ENCODE measurements around the gene OLFM4.
"Not testable (repeated sequence)": the region's sequence is repeated elsewhere in the genome, so short reads cannot be mapped to it uniquely, and the experiment has no call there.

The OLFM4 gene

DNA sequence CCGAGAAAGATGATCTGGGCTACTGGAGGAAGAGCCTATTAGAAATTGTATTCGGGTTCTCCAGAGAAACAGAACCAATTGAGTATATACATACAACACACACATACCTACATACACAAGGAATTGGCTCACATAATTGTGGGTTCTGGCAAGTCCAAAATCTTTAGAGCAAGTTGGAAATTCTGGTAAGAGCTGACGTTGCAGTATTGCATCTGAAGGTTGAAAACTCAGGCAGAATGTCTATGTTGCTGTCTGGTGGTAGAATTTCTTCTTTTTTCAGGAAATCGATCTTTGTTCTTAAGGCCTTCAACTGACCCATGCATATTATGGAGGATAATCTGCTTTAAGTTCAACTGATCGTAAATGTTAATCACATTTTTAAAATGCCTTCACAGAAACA, 15.5 kb upstream of the OLFM4 start (continued):
- TF ChIP-seq CREB5 (CRISPR knock-in tag; IDR thresholded peaks at IDR 0.05; ENCODE audit: low read depth), result no peak
- no peak for TF ChIP-seq ZNF8 (CRISPR knock-in tag; IDR thresholded peaks at IDR 0.05)

DNA sequence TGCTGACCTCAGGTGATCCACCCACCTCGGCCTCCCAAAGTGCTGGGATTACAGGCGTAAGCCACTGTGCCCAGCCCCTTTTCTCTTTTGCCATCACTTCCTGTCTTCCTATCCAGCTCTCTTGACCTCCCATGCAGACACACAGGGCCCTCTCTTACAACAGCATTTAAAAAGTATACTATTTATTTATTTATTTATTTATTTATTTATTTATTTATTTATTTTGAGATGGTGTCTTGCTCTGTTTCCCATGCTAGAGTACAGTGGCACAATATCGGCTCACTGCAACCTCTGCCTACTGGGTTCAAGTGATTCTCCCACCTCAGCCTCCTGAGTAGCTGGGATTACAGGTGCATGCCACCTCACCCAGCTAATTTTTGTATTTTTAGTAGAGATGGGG, 14.6 kb upstream of the OLFM4 start:
- ATAC-seq, result not testable (repeated sequence)

GRCh38 chr13:53014495-53015443, 13.8 kb upstream of the OLFM4 start:
- TF ChIP-seq, protein P1, sequence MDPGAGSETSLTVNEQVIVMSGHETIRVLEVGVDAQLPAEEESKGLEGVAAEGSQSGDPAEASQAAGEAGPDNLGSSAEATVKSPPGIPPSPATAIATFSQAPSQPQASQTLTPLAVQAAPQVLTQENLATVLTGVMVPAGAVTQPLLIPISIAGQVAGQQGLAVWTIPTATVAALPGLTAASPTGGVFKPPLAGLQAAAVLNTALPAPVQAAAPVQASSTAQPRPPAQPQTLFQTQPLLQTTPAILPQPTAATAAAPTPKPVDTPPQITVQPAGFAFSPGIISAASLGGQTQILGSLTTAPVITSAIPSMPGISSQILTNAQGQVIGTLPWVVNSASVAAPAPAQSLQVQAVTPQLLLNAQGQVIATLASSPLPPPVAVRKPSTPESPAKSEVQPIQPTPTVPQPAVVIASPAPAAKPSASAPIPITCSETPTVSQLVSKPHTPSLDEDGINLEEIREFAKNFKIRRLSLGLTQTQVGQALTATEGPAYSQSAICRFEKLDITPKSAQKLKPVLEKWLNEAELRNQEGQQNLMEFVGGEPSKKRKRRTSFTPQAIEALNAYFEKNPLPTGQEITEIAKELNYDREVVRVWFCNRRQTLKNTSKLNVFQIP (CRISPR knock-in tag; IDR thresholded peaks at IDR 0.05; ENCODE audit: borderline replicate concordance, low read depth), result no peak
- TF ChIP-seq PATZ1 (CRISPR knock-in tag; IDR thresholded peaks at IDR 0.05; ENCODE audit: borderline replicate concordance) (no peak), SNAI2 (CRISPR knock-in tag; IDR thresholded peaks at IDR 0.05) (no peak), RARB (CRISPR knock-in tag; IDR thresholded peaks at IDR 0.05) (no peak), TOX (CRISPR knock-in tag; IDR thresholded peaks at IDR 0.05; ENCODE audit: borderline replicate concordance) (no peak), ZFP30 (CRISPR knock-in tag; IDR thresholded peaks at IDR 0.05) (no peak), ZNF70 (CRISPR knock-in tag; IDR thresholded peaks at IDR 0.05) (no peak)
- ATAC-seq, result no peak

DNA sequence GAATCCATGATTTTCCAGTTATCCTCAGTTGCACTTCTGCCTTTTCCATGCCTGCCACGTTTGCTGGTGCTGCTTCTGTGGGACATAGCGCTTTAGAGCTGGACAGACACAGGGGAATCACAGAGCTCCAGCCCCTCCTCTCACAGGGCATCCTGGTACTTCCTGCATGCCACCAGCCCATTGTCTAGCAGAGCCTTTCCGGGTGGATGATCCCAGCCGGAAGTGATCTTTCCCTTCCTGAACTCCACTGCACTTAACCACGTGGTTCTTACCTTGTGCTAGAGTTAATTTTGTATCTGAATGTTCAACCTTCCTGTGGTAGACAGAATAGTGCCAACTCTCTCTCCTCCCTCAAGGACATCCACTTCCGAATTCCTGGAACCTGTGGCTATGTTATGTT, 12.6 kb upstream of the OLFM4 start:
- TF ChIP-seq ISL1 (CRISPR knock-in tag; IDR thresholded peaks at IDR 0.05), result no peak
- TF ChIP-seq CREB5 (CRISPR knock-in tag; IDR thresholded peaks at IDR 0.05; ENCODE audit: low read depth), result no peak
- TF ChIP-seq ZFP30 (CRISPR knock-in tag; IDR thresholded peaks at IDR 0.05), result no peak
- TF ChIP-seq ZNF70 (CRISPR knock-in tag; IDR thresholded peaks at IDR 0.05), result no peak
- TF ChIP-seq SNAI2 (CRISPR knock-in tag; IDR thresholded peaks at IDR 0.05), result no peak
- no peak for TF ChIP-seq RARB (CRISPR knock-in tag; IDR thresholded peaks at IDR 0.05)
- TF ChIP-seq TSHZ2 (CRISPR knock-in tag; IDR thresholded peaks at IDR 0.05), result no peak
- no peak for TF ChIP-seq OSR1 (CRISPR knock-in tag; IDR thresholded peaks at IDR 0.05)
- TF ChIP-seq, protein P1 (CRISPR knock-in tag; IDR thresholded peaks at IDR 0.05; ENCODE audit: borderline replicate concordance, low read depth), result no peak
- no peak for TF ChIP-seq BACH2 (CRISPR knock-in tag; IDR thresholded peaks at IDR 0.05; ENCODE audit: borderline replicate concordance)
- no peak for TF ChIP-seq CSDC2 (CRISPR knock-in tag; IDR thresholded peaks at IDR 0.05)
- no peak for TF ChIP-seq ZC3H10 (CRISPR knock-in tag; IDR thresholded peaks at IDR 0.05)
- TF ChIP-seq TOX (CRISPR knock-in tag; IDR thresholded peaks at IDR 0.05; ENCODE audit: borderline replicate concordance), result no peak
- no peak for ATAC-seq

All from SK-N-SH treated with all-trans-retinoic acid at 6 μM for 48 hours (cell line).